Stimulated activated CD4-positive, alpha-beta T cell treated with anti-CD3 and anti-CD28 coated beads, Interleukin-12 subunit alpha, Interleukin-12 subunit beta, amount 100 ng/mL, for 48 hours (primary cell): ENCODE measurements around the gene ROBO1.
"Not testable (repeated sequence)": the region's sequence is repeated elsewhere in the genome, so short reads cannot be mapped to it uniquely, and the experiment has no call there.

Experiments used
- DNase-seq, 3 donors: peaks; one replicate each; pipeline ENCODE4 v3.0.0-alpha.2; 2020; ENCODE audit warnings: low read depth in 2 of 3, low spot score in 1 of 3

Gene ROBO1

GRCh38 chr3:78721771-78722543 is 1045.8 kb downstream of the ROBO1 start:
- DNase-seq = no peak

GRCh38 chr3:78718707-78719106 is 1049.1 kb downstream of the ROBO1 start:
- no peak for DNase-seq

GRCh38 chr3:78717041-78717440 is 1050.8 kb downstream of the ROBO1 start:
- DNase-seq = no peak

- no peak for DNase-seq
Observed at GRCh38 chr3:78712941-78713340, 1054.9 kb downstream of the ROBO1 start.

GRCh38 chr3:78712270-78712669 is 1055.5 kb downstream of the ROBO1 start:
- DNase-seq = no peak

- DNase-seq = no peak
Observed at GRCh38 chr3:78708565-78709073, 1059.2 kb downstream of the ROBO1 start.

- no peak for DNase-seq
Observed at GRCh38 chr3:78707609-78708008, 1060.2 kb downstream of the ROBO1 start.

GRCh38 chr3:78706906-78707523 is 1060.8 kb downstream of the ROBO1 start:
- DNase-seq = no peak

- no peak for DNase-seq
Observed at GRCh38 chr3:78703944-78704343, 1063.9 kb downstream of the ROBO1 start.

- no peak for DNase-seq
Observed at GRCh38 chr3:78701537-78701936, 1066.3 kb downstream of the ROBO1 start.

- no peak for DNase-seq
Observed at GRCh38 chr3:78698431-78698830, 1069.4 kb downstream of the ROBO1 start.

GRCh38 chr3:78697426-78697825 is 1070.4 kb downstream of the ROBO1 start:
- DNase-seq = no peak

GRCh38 chr3:78690766-78691165 is 1077.0 kb downstream of the ROBO1 start:
- DNase-seq = no peak

GRCh38 chr3:78689378-78689777 is 1078.4 kb downstream of the ROBO1 start:
- no peak for DNase-seq

- no peak for DNase-seq
Observed at GRCh38 chr3:78687520-78687919, 1080.3 kb downstream of the ROBO1 start.

- no peak for DNase-seq
Observed at GRCh38 chr3:78683284-78683683, 1084.5 kb downstream of the ROBO1 start.

GRCh38 chr3:78675119-78675805 is 1092.5 kb downstream of the ROBO1 start:
- DNase-seq = not testable (repeated sequence)

GRCh38 chr3:78670746-78671145 is 1097.1 kb downstream of the ROBO1 start:
- DNase-seq = no peak

GRCh38 chr3:78670094-78670493 is 1097.7 kb downstream of the ROBO1 start:
- no peak for DNase-seq

- no peak for DNase-seq
Observed at GRCh38 chr3:78668302-78668701, 1099.5 kb downstream of the ROBO1 start.

- DNase-seq = no peak
Observed at GRCh38 chr3:78666470-78666800, 1101.4 kb downstream of the ROBO1 start.
